Activated CD8-positive, alpha-beta memory T cell treated with anti-CD3 and anti-CD28 coated beads, Interleukin-2, amount 50 U/mL, for 4 hours (primary cell): ENCODE results near the gene ZMYND10.

Experiments
- DNase-seq: peaks from one replicate; pipeline ENCODE4 v3.0.0-alpha.2; 2020

Gene ZMYND10

DNA sequence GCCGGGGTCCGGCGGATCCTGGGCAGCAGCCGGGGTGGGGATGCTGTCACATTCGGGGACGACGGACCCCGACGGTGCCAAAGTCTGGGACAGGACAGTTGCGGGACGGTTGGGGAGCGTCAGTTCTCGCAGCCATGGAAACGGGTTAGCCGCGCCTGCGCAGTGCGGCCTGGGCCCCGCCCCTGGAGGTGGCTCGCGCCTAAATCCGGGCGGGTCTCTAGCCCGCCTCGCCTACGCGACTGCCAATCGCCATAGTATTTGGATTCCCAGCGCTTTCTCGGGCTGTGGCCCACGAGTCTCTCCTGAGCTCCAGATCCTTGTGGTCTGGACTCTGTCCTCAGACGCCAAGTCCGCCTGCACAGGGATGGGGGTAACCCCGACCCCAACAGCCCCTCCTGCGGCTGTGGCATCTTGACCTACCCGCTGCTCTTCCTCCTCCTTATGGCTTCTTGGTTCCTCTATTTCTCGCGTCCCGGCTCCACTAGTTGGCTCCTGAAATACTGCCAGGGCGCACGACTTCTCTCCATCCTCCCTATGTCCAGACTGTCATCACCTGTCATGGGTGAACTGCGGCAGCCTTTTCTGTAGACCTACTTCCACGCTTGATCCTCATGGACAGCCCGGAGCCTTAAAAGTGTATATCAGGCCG lies at the start of gene ZMYND10:
TSS of gene ZMYND10 (minus strand) at position 147 of the 649 bp plus-strand sequence. CDS start 153 bp downstream, outside the sequence.
- DNase-seq = peak; percentile 68

DNA sequence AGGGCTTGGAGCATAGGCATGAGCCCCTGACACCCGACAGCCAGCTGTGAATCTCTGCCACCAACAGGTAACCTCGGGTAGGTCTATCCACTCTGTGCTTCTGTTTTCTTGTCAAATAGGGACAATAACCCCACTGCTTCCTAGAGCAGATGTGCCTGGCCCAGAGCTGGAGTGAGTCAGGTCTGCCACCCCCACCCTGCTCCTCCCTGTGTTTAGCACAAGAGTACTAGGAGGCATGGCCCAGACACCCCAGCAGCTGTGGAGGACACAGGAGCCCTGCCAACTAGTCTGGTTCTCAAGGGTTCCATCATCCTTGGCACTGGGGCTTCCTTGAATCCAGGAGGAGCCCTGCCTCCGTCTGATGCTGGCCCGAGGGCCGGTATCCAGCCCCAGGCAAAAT lies 47.5 kb upstream of the ZMYND10 start:
- no peak for DNase-seq

DNA sequence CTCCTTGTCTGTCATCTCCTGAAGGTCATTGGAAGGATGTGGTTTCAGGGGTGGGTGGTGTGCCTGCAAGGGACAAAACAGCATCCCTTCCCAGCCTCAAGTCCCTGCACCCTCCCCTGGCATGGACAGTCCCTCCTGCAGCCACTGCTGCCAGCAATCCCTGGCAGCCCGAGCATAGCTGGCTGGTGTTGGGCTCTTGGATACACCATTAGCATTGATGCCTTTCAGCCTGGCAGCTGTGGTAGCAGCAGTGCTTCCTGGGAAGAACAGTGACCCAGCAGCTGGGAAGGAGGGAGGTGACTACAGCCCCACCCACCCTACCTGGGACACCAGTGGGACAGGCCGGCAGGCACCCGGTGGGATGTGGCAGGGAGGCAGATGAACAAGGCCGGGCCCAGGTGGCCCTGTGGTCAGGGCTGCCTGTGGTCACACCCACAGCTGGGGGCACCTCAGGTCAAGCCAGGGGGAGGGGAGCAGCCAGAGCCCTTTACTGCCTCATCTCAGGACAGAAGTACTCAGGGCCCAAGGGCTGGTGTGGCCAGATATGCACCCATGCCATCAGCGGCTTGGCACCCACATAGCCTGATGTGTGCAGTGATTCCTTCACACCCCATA lies 46.7 kb upstream of the ZMYND10 start:
- no peak for DNase-seq

DNA sequence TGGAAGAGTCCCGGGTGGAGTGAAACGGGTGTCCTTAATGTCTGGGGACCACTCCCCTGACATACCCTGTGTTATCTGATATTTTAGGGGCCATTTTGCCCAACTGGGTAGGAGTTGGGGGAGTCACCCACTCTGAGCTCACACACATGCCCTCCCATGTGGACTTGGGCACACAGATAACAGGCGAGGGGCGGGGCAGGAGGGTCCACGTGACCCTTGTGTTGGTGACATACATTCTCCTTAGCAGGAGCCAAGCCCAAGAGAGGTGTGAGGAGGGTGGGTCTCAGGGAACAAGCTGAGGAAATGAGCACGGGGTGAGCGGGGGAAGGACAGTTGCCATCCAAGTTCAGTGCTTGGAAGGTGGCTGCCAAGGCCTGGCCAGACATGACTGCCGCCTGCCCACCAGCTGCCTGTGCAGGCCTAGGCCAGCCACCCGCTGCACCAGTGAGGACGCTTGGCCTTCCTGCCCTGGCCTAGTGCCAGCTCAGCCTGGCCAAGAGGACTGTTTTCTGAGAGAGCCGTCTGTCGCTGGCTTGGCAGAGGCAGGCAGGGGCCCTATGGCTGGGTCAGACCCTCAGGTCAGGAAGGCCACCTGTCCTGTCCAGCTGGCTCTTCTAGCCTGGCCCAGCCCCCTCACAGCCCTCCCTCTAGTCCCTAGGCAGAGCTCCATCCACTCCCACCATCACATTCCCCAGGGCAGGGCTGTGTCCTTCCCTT lies 45.1 kb upstream of the ZMYND10 start:
- DNase-seq = no peak

DNA sequence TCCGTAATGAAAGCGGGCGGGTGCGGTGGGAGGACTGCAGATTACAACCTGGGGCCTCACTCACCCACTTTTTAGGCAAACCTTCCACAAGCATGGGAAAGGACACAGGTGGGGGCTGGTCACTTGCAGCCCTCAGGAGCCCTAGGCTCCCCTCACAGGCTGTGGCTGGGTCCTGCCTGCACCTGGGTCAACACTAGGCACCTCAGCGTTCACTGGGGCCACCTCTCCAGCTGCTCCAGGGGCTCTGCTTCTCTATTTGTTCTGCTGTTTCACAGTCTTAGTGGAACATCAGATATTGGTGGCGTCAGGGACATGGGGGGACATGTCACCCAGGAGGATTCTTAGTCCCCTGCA lies 43.9 kb upstream of the ZMYND10 start:
- DNase-seq = no peak

DNA sequence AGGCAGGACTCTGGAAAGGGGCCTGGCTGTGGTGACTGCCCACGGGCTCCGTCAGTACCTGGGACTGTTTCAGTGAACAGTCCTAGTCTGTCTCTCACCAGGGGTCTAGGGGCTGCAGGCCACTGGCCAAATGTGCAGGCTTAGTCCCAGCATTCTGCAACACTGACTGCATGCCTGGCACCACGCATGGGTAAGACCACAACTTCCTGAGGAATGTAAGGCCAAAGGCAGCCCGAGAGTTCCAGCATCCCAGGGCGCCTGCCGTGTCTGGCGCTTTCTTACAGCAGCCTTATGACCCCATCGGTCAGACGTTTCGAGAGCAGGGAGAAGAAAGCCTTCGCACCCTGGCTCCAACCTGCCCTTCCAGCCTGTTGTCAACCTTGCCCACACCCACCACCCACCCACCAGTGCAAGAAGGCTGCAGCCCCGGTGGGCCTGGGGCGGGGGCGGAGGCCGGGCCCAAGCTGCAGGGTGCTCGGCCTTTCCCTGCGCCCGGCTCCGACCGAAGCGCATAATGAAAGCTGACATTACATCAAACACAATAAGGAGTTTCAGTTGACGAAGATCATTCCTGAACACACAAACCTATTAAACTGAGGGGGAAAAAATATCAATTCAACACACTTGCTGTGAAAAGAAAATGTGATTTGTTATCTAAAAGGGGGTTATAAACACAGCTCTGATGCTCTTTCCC lies 43.3 kb upstream of the ZMYND10 start:
- no peak for DNase-seq

DNA sequence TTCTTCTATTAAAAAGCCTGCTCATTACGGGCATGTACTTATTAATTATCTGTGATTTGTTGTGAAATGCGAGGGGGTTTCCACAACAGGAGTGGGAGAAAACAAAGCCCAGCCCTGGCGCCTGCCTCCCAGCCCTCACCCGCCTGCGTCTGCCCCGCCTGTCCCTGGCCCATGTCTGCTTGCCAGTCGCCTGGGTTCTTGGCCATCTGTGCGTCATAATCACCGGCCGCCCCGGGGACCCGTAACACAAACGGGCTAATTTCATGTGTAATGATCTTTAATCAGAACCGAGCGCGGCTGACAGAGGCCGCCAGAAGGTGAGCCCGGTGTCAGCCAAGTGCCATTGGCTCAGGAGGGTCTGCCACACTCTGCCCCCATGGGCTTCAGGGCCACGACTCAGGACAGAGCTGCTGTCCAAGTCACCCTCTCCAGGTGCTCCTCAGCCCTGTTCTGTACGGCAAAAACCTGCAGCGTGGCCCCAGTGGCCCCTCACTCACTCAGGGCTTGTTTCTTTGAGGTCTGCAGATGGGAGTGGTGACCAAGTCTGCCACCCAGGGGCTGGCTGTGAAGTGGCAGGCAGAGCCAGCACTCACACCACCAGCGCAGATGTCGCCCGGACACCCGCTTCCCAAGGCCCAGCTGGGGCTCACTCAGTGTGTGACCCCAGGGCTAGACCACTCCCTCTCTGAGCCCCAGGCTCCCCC lies 42.6 kb upstream of the ZMYND10 start:
- DNase-seq = no peak

DNA sequence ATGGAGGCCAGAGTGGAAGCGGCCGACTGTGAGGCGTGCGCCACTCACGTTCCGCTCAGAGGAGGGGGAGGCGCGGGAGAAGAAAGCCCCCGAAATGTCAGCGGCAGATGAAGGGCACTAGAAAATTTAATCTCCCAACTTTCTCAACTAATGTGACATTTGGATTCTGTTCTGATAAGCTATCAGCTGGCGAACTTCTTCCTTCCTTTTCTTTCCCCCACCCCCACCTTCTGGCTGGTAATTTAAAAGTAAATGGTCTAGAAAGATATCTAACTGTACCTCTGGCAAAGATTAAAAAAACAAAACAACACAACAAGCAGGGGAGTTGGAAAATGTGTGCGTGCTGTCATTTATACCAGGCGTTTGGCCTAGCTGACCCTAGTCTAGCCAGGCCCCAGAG lies 40.2 kb upstream of the ZMYND10 start:
- no peak for DNase-seq

DNA sequence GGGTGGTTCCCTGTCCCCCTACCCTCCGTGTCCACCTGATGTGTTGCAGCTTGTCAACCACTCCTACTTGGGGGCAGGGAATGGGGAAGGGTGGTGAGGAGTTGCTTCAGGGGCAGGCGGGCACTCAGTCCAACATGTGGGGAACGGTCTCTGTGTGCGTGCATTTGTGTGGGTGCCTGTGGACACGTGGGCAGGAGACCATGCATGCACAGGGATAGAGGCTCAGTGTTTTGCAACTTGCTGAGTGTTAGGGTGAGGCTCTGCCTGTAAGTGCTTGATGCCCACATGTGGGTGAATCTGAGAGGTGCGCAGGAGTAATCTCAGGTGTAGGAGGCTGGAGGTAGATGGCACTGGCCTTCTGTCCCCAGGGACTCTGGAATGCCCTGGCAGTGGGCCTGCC lies 38.2 kb upstream of the ZMYND10 start:
- no peak for DNase-seq

DNA sequence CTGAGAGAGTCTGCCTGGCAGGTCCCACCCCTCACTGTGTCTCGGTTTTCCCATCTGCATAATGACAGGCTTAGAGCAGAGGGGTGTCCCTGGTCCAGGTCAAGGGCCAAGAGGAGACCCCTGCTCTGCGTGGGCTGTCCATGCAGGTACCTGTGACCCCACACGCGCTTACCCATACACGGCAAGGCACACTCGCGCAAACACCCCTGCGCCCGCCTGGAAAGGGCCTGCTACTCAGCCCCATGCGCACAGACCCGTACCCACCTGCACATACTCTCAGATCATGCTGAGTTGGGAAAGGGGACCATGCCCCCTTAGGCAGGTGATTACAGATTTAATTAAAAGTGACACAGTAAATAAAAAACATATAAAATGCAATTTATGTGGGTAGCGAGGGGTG lies 37.2 kb upstream of the ZMYND10 start:
- DNase-seq = no peak

DNA sequence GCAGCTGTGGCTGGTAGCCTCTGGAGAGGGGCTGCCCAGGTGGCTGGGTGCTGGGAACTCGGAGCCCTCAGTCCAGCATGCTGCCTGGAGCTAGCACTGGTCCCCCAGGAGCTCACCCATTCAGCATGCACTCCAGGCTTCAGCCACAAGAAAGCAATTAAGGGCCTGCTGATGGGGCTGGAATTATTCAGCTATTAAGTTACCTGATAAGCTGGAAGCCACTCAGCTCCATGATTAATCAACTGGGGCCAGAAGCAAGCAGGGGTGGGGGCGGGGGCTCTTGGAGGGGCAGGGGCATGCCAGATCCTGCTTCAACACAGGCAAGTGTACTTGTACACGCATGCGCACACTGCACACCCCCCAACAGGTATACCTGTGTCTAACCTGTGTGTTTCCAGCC lies 35.9 kb upstream of the ZMYND10 start:
- DNase-seq = no peak

DNA sequence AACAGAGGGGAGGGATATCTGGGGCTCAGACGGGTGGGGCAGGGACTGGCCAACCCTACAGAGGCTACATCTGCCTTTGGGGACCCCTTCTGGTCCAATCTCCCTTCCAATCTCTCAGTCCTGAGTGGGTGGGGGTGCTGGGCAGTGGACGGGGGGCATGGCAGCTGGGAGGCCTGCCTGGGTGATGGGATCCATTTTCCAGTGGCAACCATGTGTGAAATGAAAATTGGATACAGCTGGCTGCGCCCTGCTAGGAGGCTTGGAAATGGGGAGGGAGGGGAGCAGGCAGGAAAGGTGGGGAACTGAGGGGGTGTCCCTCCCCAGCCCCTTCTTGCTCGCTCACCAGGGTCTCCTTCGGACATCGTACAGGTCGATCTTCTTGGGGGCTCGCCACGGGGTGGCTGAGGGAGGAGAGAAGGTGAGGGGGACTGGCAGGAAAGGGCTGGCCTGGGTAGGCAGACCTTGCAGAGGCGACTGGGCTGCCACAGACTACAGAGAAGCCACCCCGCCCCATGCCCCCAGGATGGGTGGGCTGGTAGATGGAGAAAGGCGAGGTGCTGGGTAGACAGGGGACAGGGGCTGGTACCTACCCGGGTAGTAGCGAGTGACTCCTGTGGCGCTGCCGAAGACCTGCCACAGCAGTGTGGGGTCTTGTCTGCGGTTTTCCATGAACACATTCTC lies 35.0 kb upstream of the ZMYND10 start:
- no peak for DNase-seq

DNA sequence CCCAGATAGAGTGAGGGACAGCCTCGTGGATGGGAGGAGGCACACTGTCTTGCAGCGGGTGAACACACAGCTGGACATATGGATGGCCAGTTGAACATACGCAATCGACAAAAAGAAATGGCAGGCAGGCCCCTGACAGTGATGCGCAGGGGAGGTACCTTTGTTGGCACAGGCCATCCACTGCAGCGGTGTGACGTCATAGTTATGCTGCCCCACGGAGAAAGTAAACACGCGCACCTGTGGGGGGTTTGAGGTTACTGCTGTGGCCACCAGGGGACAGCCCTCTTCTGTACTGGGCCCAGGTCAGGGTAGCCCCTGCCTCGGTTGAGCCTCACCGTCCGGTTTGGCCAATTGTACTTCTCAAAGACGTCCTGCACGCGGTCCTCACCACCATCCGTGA lies 33.2 kb upstream of the ZMYND10 start:
- no peak for DNase-seq

DNA sequence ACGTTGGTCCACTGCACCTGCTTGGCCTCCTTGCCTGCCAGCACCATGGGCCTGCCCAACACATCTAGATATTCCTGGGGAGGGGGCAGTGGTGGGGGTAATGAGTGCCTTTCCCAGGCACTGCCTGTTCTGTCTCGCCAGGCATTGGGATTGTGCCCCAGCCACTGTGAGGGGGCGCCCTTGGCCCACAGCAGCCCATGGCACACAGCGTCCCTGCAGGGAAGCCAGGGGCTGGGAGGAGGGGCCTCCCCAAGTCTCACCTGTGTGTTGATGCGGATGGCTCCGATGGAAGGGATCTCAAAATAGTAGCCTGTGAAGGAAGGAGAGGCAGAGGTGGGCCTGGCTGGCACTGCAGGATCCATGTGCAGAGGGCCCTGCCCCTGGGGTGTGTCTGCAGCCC lies 32.5 kb upstream of the ZMYND10 start:
- DNase-seq = no peak

DNA sequence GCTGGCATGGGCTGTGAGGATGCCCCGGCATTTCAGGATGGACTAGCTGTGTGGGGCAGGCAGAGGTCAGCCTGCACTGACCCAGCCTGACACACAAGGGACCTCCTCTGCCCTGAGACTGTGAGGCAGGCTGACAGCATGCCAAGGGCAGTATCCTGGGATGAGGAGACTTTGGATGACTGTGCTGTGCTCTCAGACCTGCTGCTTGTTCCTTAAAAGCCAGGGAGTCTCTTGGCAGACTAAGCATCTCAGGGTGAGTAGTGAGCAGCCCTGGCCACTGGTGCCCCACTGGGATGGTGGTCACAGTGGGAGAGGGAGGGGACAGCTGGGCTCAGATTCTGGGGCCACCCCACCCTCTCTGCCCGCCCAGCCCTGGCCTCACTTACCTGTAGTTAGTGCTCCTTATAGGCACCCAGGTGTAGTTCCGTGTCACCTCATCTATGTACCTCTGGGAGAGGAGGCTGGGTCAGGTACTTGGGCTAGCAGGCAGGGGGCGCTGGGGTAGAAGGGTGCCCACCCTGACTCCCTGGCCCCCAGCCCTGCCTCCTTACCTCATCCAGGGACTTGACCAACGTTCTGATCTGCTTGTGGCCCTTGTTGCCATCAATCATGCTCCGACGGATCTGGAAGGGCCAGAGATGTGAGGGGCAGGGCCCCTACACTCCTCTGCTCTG lies 29.9 kb upstream of the ZMYND10 start:
- DNase-seq = no peak

DNA sequence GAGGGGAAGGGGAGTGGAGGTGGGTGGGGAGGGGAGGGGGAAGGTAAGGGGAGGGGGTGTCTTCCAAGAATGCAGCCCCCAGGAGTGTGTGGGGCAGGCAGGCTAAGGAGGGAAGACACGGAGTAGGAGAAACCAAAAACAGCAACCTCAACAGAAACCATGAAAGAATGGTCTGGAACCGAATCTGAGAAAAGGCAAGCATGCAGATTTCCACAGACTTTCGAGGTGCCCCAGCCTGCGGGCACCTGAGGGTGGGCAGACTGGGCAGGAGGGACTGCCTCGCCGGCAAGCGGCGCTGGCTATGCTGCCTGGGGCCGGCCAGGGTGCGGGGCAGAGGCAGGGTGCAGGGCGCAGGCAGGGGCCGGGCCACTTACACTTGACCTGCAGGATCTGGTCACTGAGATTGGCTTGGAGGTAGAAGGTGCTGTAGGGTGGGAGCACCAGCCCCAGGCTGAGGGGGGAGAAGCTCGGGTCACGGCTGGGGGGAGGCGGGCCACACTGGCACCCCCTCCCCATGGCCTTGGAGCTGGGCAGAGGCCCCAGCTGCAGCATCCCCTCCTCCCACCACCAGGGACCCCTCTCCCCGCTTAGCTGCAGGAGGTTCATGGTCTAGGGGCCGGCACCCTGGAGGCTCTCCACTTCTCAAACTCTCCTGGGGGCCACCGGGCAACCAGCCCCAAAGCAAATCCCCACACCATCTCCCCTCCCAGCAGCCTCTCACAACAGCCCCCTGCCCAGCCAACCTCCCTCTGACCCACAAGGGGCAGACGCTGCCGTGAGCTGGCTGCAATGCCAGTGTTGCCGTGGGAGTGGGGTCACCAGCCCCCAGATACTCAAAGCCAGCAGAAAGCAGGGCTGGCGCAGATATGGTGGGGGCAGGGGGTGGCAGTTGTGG lies 29.1 kb upstream of the ZMYND10 start:
- no peak for DNase-seq

DNA sequence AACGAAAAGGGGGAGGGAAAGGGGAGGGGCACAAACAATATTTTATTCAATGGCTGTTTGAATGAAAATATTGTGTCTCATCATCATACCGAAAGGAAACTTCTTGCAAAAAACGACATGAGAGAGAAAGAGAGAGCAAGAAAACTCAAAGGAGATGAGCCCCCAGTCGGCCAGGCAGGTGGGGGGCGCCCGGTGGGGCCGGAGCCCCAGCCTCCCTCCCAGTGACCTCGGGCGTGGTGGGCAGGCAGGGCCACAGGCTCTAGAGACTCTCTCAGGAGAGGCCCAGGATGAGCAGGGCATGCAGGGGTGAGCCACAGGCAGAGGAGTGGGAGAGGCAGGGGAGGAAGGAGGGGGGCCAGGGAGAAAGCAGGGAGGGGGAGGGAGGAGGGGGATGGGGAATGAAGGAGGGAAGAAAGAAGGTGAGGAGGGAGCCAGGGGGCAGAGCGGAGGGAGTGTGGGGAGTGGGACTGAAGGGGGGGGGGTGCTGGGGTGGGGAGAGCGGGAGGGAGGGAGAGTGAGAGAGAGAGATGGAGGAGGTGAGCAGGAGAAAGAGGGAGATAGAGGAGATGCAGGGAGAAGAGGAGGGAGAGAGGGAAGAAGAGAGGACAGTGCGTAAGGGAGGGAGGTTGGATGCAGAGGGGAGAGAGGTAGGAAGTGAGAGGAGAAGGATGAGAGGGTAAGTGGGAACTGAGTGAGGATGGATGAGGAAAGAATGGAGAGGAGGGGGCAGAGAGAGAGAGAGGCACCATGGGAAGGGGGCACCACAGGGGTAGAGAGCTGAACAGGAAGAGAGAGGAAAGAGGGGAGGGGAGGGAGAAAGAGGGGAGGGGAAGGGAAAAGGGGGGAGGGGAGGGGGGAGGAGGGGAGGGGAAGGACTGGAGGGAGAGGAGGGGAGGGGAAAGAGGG lies 27.9 kb upstream of the ZMYND10 start:
- DNase-seq = no peak

DNA sequence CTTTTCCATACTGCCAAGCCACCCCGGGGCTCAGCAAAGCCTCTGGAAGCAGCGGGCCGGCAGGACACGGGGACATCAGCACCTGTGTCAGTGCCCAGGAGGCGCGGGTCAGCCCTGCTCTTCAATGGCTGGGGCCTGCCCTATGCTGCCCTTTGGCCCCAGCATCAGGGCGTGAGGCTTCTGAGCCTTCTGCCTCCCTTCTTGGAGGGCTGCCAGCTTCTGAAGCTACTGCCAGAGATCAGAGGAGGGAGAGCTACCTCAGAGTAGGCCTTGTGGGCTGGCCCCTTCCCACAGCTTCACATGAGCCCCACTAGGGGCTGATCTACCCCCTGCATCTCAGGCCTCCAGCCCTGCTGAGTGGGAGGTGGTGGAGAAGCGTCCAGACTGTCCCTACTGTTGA lies 26.8 kb upstream of the ZMYND10 start:
- DNase-seq = no peak

DNA sequence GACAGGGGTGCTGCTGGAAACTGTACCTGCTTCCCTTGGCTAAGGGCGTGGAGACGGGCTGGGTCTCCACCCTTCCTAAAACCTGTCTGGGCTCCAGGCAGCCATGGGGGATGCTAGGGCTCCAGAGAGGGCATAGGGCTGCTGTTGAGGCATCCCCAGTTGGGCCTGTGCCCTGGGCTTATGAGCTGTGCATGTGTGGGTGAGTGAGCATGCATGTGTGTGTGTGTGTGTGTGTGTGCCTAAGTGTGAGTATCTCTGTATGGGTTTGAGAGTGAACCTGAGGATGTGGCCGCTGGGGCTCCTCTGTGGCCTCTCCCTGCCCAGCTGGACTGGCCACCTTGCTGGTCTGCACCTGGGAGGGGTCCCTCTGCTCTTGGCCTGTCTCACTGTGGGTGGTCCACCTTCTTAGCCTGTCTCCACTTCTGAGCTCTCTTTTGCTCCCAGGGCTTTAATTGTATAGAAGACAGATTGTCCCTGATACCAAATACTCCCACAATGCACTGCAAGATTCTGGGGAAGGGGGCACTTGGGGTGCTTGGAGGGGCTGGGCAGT lies 25.7 kb upstream of the ZMYND10 start:
- no peak for DNase-seq

DNA sequence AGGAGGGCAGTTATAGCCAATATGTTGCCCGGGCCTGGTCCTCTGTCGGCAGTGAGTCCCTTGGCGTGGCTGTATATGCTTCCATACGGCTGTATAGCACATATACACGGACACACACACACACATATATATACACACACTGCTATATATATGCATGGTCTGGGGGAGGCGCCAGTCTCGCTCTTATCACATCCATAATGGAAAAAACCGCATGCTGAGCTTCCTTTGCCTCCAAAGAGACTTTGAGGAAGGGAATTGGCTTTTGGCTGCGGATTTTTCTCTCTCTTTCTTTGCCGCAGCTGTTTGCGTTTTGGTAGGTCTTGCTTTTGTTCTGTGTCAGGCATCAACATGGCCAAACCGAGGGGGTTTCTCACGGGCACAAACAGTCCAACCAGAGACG lies 25.1 kb upstream of the ZMYND10 start:
- no peak for DNase-seq
